GM12872 (cell line): Measurements from ENCODE around the gene TBC1D12.

Source experiments
- CTCF ChIP-seq: IDR thresholded peaks from 3 replicates; pipeline ENCODE4 v1.5.1; 2011; ENCODE audit warnings: low read depth, mild to moderate bottlenecking, low read length, moderate library complexity; ENCODE audit not compliant: insufficient read depth

Gene TBC1D12

DNA sequence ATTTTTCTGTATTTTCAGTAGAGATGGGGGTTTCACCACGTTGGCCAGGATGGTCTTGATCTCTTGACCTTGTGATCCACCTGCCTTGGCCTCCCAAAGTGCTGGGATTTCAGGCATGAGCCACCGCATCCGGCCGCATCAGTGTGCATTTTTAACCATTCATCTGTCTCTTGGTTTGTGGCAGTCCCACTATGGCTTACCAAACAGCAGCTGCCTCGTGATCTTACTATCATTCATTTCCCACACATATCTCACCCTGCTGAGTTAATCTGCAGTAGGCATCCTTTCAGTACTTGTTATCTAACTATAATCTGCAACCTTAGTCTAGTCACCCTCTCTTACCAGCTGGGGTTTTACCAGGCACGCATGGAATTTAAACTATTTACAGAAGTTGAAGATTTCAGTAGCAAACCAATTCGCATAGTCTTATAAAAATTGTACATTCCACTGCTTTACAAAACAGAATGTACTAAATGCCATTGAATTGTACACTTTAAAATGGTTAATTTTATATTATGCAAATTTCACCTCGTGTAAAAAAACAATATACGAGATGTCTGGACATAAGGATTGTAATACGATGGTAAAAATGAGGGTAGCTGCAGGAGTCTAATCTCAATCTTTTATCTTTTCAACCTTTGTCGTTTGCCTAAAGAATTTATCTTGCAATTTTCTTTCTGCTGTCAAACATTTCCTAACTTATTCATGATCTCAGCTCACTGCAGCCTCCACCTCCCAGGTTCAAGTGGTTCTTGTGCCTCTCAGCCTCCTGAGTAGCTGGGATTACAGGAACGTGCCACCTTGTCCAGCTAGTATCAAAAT, 4.6 kb upstream of the TBC1D12 start:
- no peak for TF ChIP-seq CTCF

- no peak for TF ChIP-seq CTCF
Observed at GRCh38 chr10:94398762-94399161, 3.6 kb upstream of the TBC1D12 start.

- TF ChIP-seq CTCF: no peak
Observed at GRCh38 chr10:94402843-94403379, 570 bp downstream of the TBC1D12 start.

DNA sequence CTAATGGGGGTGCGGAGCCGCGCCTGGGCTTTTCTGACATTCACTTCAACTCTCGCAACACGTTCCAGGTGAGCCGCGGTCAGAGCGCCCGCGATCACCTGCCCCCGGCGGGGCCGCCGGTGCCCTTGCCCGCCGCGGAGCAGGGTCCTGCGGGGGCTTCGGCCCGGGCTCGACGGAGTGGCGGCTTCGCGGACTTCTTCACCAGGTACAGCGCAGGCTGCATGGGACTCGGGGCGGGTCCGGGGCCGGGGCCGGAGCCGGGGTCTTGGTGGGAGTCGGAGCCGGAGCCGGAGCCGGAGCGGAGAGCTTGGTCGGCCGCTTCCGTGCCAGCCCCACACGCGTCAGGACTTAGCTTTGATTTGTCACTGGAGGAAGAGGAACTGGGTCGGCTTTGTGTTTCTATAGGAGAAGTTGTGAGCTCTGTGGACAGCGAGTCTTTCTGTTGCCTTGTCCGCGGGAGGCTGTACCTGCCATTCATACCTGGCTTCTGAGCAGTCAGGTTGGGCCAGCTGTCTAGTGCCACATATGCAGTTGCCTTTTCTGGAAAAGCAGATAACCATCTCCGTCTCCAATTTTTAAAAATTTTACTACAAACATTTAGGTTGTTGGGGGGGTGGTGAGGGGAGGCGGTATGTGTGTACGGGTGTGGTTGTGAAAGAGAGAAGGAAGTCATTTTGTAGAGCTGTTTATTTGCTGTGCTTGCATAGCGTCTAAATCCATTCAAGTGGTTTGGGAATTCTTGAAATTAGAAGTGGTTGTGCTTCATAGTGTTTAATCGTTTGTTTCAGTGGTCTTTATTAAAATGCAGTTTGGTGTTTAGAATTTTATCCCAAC, 1.3 kb downstream of the TBC1D12 start:
- TF ChIP-seq CTCF: no peak

DNA sequence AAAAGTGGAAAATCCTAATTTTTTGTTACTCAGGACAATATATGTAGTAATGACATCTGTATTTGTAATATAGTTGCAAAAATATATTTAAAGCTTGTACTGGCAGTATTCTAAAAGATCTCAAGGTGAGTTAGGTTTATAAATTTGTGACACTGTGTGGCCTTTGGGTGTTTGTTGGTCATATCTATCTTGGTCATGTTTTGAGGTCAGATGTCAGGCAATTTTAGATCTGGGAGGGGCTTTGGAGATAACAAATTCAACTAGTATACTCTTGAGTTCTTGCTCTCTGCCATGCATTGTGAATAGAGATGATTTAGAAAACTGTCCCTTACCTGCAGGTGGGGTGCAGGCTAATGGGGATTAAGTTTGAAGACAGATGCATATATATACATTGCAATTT, 3.1 kb downstream of the TBC1D12 start:
- no peak for TF ChIP-seq CTCF

- no peak for TF ChIP-seq CTCF
Observed at GRCh38 chr10:94407668-94408067, 5.3 kb downstream of the TBC1D12 start.

DNA sequence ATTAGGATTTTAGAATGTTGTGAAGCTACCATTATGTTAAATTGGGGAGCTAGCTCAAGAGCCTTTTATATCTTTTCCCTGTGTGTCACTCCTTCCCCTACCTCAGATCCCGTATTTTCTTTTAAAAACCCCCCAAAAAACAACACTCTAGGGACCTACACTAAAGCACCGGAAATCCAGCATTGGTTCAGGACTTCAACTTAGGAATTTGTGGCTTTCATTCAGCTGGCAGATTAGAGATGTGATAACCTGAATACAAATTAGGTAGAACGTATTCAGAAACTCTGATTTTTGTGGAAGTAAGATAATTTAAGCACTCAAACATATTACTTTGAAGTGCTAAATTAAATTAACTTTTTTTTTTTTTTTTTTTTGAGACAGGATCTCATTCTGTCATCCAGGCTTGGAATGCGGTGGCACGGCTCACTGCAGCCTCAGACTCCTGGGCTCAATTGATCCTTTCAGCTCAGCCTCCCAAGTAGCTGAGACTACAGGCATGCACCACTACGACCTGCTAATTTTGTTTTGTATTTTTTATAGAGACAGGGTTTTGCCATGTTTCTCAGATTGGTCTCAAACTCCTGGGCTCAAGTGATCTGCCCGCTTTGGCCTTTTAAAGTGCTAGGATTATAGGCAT, 6.8 kb downstream of the TBC1D12 start:
- TF ChIP-seq CTCF: no peak
